Panc1 (cell line): ENCODE results near the gene IER3IP1. TPM values are rescaled to one million over a fixed set of nuclear protein-coding genes. Genes with fewer than 3 reads are reported as not detected.

Experiments
- ATAC-seq: fragments of 200-7000 bp; cut with Tn5 transposase; 2 replicates; pipeline ENCODE4 v1.9.1; 2020; ENCODE audit warnings: mild to moderate bottlenecking, moderate library complexity
- BruUV-seq: library from RNA; stranded (reverse); fragments of 400-500 nt; replicated peaks from 2 replicates; lab custom pipeline; 2021; lab: Mats Ljungman, UMichigan
- CTCF ChIA-PET: fragments of 300-600 bp; sonication (Branson Sonifier 250); formaldehyde crosslinking; loops from one replicate; lab custom pipeline; 2022; ENCODE audit warnings: antibody characterized with exemption; lab: Charles Lee
- POLR2A ChIA-PET: fragments of 300-600 bp; sonication (Branson Sonifier 250); formaldehyde crosslinking; loops from one replicate; lab custom pipeline; 2022; ENCODE audit warnings: antibody characterized with exemption; lab: Charles Lee
- DNase-seq: peaks from one replicate; pipeline ENCODE4 v3.0.0-alpha.2; 2010; ENCODE audit warnings: low read depth, low spot score
- H3K27ac ChIP-seq: 2 replicates; pipeline ENCODE4 v1.5.1; 2011; ENCODE audit warnings: mild to moderate bottlenecking, low read length, inconsistent platforms
- H3K27me3 ChIP-seq: fragments of 200-500 bp; sonication (Bioruptor generic); 2 replicates; pipeline ENCODE4 v1.6.0; 2014; ENCODE audit warnings: low read length, inconsistent platforms; ENCODE audit not compliant: control insufficient read depth, insufficient read depth
- H3K36me3 ChIP-seq: fragments of 200-500 bp; sonication (Bioruptor generic); 2 replicates; pipeline ENCODE4 v1.5.1; 2014; ENCODE audit warnings: inconsistent platforms, mild to moderate bottlenecking, low read length, moderate library complexity; ENCODE audit not compliant: control insufficient read depth, insufficient read depth
- H3K4me1 ChIP-seq: 2 replicates; pipeline ENCODE4 v1.5.1; 2011; ENCODE audit warnings: inconsistent platforms, mild to moderate bottlenecking, low read length, moderate library complexity; ENCODE audit not compliant: control insufficient read depth, insufficient read depth
- H3K4me3 ChIP-seq, 2 experiments: 2 replicates each; pipeline ENCODE4 v1.5.1; 2011 to 2012; ENCODE audit warnings: low read depth in 2 of 2, low read length in 2 of 2, mild to moderate bottlenecking in 2 of 2, inconsistent platforms in 1 of 2, moderate library complexity in 1 of 2
- H3K9me3 ChIP-seq: fragments of 200-500 bp; sonication (Bioruptor generic); 2 replicates; pipeline ENCODE4 v1.5.1; 2014; ENCODE audit warnings: low read depth, mild to moderate bottlenecking, inconsistent platforms, low read length, moderate library complexity; ENCODE audit not compliant: control insufficient read depth, insufficient read depth
- CTCF ChIP-seq: fragments of 450-650 bp; IDR thresholded peaks from 2 replicates; pipeline ENCODE4 v1.5.1; 2017; ENCODE audit warnings: mild to moderate bottlenecking
- POLR2AphosphoS5 ChIP-seq: IDR thresholded peaks from 2 replicates; pipeline ENCODE4 v1.6.1; 2012; ENCODE audit warnings: mild to moderate bottlenecking, low read depth, low read length, moderate library complexity
- REST ChIP-seq, 2 experiments: IDR thresholded peaks; 2 replicates each; pipeline ENCODE4 v1.6.1; 2011 to 2012; ENCODE audit warnings: low read depth in 2 of 2, control low read depth in 1 of 2, low read length in 1 of 2, mild to moderate bottlenecking in 1 of 2, moderate library complexity in 1 of 2; ENCODE audit not compliant: insufficient read depth in 1 of 2
- SIN3A ChIP-seq: IDR thresholded peaks from 2 replicates; pipeline ENCODE4 v1.6.1; 2012; ENCODE audit warnings: low read depth, mild to moderate bottlenecking, low read length, moderate library complexity, borderline replicate concordance; ENCODE audit not compliant: insufficient read depth
- TCF7L2 ChIP-seq: IDR thresholded peaks from 2 replicates; pipeline ENCODE4 v1.6.1; 2011; ENCODE audit warnings: mild to moderate bottlenecking, low read depth, low read length, inconsistent platforms
- in situ Hi-C: cut with HindIII; loops from 2 replicates; pipeline ENCODE4 v1.10.0; 2016; ENCODE audit warnings: low sequenced_read_pairs, low pct_unique_long_range_greater_than_20kb
- intact Hi-C: fragments of 100-400 bp; cut with micrococcal nuclease; formaldehyde crosslinking; loops from one replicate; pipeline ENCODE4 v1.10.0; 2022; ENCODE audit not compliant: unreplicated experiment
- total RNA-seq: library from RNA; stranded (reverse); gene quantifications from one replicate; pipeline ENCODE4 v1.2.1, GENCODE V29; 2021; ENCODE audit not compliant: unreplicated experiment

The IER3IP1 gene
- total RNA-seq, 1 experiment from 2014 or later: 8.5 TPM

- CTCF ChIA-PET: no interaction called here
- POLR2A ChIA-PET: no interaction called here
- Histone ChIP-seq H3K27ac (no peak overlapping the region), H3K27me3 (no peaks in the 10 kb centered on the region), H3K4me1 (no peaks in the 10 kb centered on the region), H3K36me3 (no peaks in the 10 kb centered on the region), H3K9me3 (no peaks in the 10 kb centered on the region), H3K4me3 (no peak overlapping the region)
- intact Hi-C loops (no loop called here), in situ Hi-C loops (no loop called here)
- no TSS peak for BruUV-seq
- no peak for ATAC-seq
- TF ChIP-seq SIN3A (no peak), TCF7L2 (no peak), REST (IDR thresholded peaks at IDR 0.05; ENCODE audit: insufficient read depth in 1 of 2, low read depth in 2 of 2, low read length in 1 of 2) (no peak)
- DNase-seq: no peak
Measured at GRCh38 chr18:47121146-47121545, 55.0 kb downstream of the IER3IP1 start.

- POLR2A ChIA-PET: no interaction called here
- in situ Hi-C loops: no loop called here
- ATAC-seq: no peak
Measured at GRCh38 chr18:47120428-47120827, 55.7 kb downstream of the IER3IP1 start.

More at GRCh38 chr18:47120428-47120827, 55.7 kb downstream of the IER3IP1 start:
- Histone ChIP-seq H3K27ac (no peak overlapping the region), H3K9me3 (no peaks in the 10 kb centered on the region), H3K27me3 (no peaks in the 10 kb centered on the region), H3K4me1 (no peaks in the 10 kb centered on the region), H3K36me3 (no peaks in the 10 kb centered on the region), H3K4me3 (no peak overlapping the region)
- intact Hi-C loops: no loop called here
- no TSS peak for BruUV-seq
- CTCF ChIA-PET: no interaction called here
- no peak for DNase-seq
- TF ChIP-seq POLR2AphosphoS5 (no peak), REST (IDR thresholded peaks at IDR 0.05; ENCODE audit: insufficient read depth in 1 of 2, low read depth in 2 of 2, low read length in 1 of 2) (no peak), TCF7L2 (no peak), CTCF (no peak), SIN3A (no peak)
